H9 (cell line): ENCODE data around the gene IRF2. TPM values are rescaled to one million over a fixed set of nuclear protein-coding genes. Genes with fewer than 3 reads are reported as not detected.

Experiments used
- DNase-seq: peaks from one replicate; pipeline ENCODE4 v3.0.0-alpha.2; 2017
- H2AFZ ChIP-seq: one replicate; pipeline ENCODE4 v1.6.1; 2013; ENCODE audit warnings: mild to moderate bottlenecking, low read length, control low read depth, moderate library complexity
- H2AK5ac ChIP-seq: 2 replicates; pipeline ENCODE4 v1.6.1; 2013; ENCODE audit warnings: low read length, control low read depth, mixed read lengths; ENCODE audit not compliant: insufficient read length
- H2BK120ac ChIP-seq: one replicate; pipeline ENCODE4 v1.6.1; 2013; ENCODE audit warnings: low read depth, mild to moderate bottlenecking, low read length, control low read depth, inconsistent platforms; ENCODE audit not compliant: poor library complexity, severe bottlenecking
- H2BK12ac ChIP-seq: 2 replicates; pipeline ENCODE4 v1.6.1; 2013; ENCODE audit warnings: low read length, control low read depth, mixed read lengths, low read depth; ENCODE audit not compliant: insufficient read length
- H2BK15ac ChIP-seq: 2 replicates; pipeline ENCODE4 v1.6.1; 2013; ENCODE audit warnings: low read depth, low read length, control low read depth
- H2BK20ac ChIP-seq: one replicate; pipeline ENCODE4 v1.6.1; 2013; ENCODE audit warnings: low read depth, mild to moderate bottlenecking, low read length, control low read depth, inconsistent platforms; ENCODE audit not compliant: poor library complexity, severe bottlenecking
- H2BK5ac ChIP-seq: 2 replicates; pipeline ENCODE4 v1.6.1; 2013; ENCODE audit warnings: low read length, control low read depth, mixed read lengths; ENCODE audit not compliant: insufficient read length
- H3K14ac ChIP-seq: 2 replicates; pipeline ENCODE4 v1.6.1; 2013; ENCODE audit warnings: low read length, control low read depth; ENCODE audit not compliant: insufficient read depth
- H3K18ac ChIP-seq: 2 replicates; pipeline ENCODE4 v1.6.1; 2013; ENCODE audit warnings: low read depth, mild to moderate bottlenecking, mixed read lengths, low read length, control low read depth; ENCODE audit not compliant: insufficient read length
- H3K23ac ChIP-seq: 2 replicates; pipeline ENCODE4 v1.6.1; 2013; ENCODE audit warnings: low read length, control low read depth, mixed read lengths, low read depth; ENCODE audit not compliant: insufficient read length
- H3K23me2 ChIP-seq: 2 replicates; pipeline ENCODE4 v1.6.1; 2013; ENCODE audit warnings: low read depth, mild to moderate bottlenecking, mixed read lengths, low read length, control low read depth; ENCODE audit not compliant: insufficient read length, poor library complexity, severe bottlenecking
- H3K27ac ChIP-seq: 2 replicates; pipeline ENCODE4 v1.5.1; 2013; ENCODE audit warnings: low read length, control low read depth, mixed read lengths, low read depth; ENCODE audit not compliant: insufficient read length
- H3K27me3 ChIP-seq: 2 replicates; pipeline ENCODE4 v1.6.1; 2013; ENCODE audit warnings: low read length, control low read depth, inconsistent platforms; ENCODE audit not compliant: insufficient read depth
- H3K4ac ChIP-seq: 2 replicates; pipeline ENCODE4 v1.6.1; 2013; ENCODE audit warnings: low read depth, mild to moderate bottlenecking, control low read depth, inconsistent platforms, low read length, moderate library complexity
- H3K4me1 ChIP-seq: 2 replicates; pipeline ENCODE4 v1.6.1; 2013; ENCODE audit warnings: low read length, control low read depth, inconsistent platforms; ENCODE audit not compliant: insufficient read depth
- H3K4me2 ChIP-seq: 2 replicates; pipeline ENCODE4 v1.6.1; 2013; ENCODE audit warnings: low read length, control low read depth, mixed read lengths; ENCODE audit not compliant: insufficient read length, insufficient read depth
- H3K56ac ChIP-seq: 2 replicates; pipeline ENCODE4 v1.6.1; 2013; ENCODE audit warnings: low read depth, mild to moderate bottlenecking, mixed read lengths, low read length, control low read depth; ENCODE audit not compliant: insufficient read length
- H3K79me1 ChIP-seq: 2 replicates; pipeline ENCODE4 v1.6.1; 2013; ENCODE audit warnings: low read depth, mild to moderate bottlenecking, moderate library complexity, low read length, control low read depth, inconsistent platforms; ENCODE audit not compliant: insufficient read depth, poor library complexity, severe bottlenecking
- H3K79me2 ChIP-seq: 2 replicates; pipeline ENCODE4 v1.6.1; 2013; ENCODE audit warnings: low read length, control low read depth, inconsistent platforms; ENCODE audit not compliant: insufficient read depth
- H3K9ac ChIP-seq: 2 replicates; pipeline ENCODE4 v1.6.1; 2013; ENCODE audit warnings: low read length, control low read depth, mixed read lengths; ENCODE audit not compliant: insufficient read length; ENCODE audit errors: extremely low read depth
- H3K9me3 ChIP-seq: one replicate; pipeline ENCODE4 v1.6.1; 2013; ENCODE audit warnings: low read depth, low read length, inconsistent platforms; ENCODE audit not compliant: control insufficient read depth
- H3T11ph ChIP-seq: one replicate; pipeline ENCODE4 v1.6.1; 2013; ENCODE audit warnings: mild to moderate bottlenecking, low read length, control low read depth, inconsistent platforms
- H4K20me1 ChIP-seq: one replicate; pipeline ENCODE4 v1.6.1; 2013; ENCODE audit not compliant: control insufficient read depth, insufficient read length, insufficient read depth
- H4K5ac ChIP-seq: 2 replicates; pipeline ENCODE4 v1.6.1; 2013; ENCODE audit warnings: low read depth, mild to moderate bottlenecking, mixed read lengths, low read length, control low read depth; ENCODE audit not compliant: insufficient read length
- H4K8ac ChIP-seq: replicated peaks from 2 replicates; pipeline ENCODE4 v1.6.1; 2013; ENCODE audit warnings: low read length, control low read depth, mixed read lengths, low read depth; ENCODE audit not compliant: insufficient read length
- H4K91ac ChIP-seq: 2 replicates; pipeline ENCODE4 v1.6.1; 2013; ENCODE audit warnings: low read depth, mild to moderate bottlenecking, moderate library complexity, mixed read lengths, low read length, control low read depth; ENCODE audit not compliant: insufficient read length
- H3K27ac Mint-ChIP-seq, 3 experiments: 2 replicates in 2 of 3; 3 replicates in 1 of 3; pipeline ENCODE4 v1.8.0; 2020 to 2021; ENCODE audit warnings: mixed read lengths in 3 of 3, mild to moderate bottlenecking in 1 of 3, moderate library complexity in 1 of 3
- H3K27me3 Mint-ChIP-seq: 2 replicates; pipeline ENCODE4 v1.8.0; 2021; ENCODE audit warnings: low read depth, mild to moderate bottlenecking, moderate library complexity, mixed read lengths
- H3K36me3 Mint-ChIP-seq, 3 experiments: 2 replicates in 2 of 3; 3 replicates in 1 of 3; pipeline ENCODE4 v1.8.0; 2020 to 2021; ENCODE audit warnings: low read depth in 3 of 3, mixed read lengths in 3 of 3; ENCODE audit not compliant: insufficient read depth in 1 of 3
- H3K4me1 Mint-ChIP-seq, 2 experiments: 2 replicates each; pipeline ENCODE4 v1.8.0; 2020; ENCODE audit warnings: mixed read lengths in 2 of 2
- H3K4me3 Mint-ChIP-seq, 2 experiments: 2 replicates in 1 of 2; 3 replicates in 1 of 2; pipeline ENCODE4 v1.8.0; 2020 to 2021; ENCODE audit warnings: mild to moderate bottlenecking in 2 of 2, mixed read lengths in 2 of 2, moderate library complexity in 1 of 2
- H3K9me3 Mint-ChIP-seq, 2 experiments: 2 replicates in 1 of 2; 3 replicates in 1 of 2; pipeline ENCODE4 v1.8.0; 2020; ENCODE audit warnings: mild to moderate bottlenecking in 2 of 2, mixed read lengths in 2 of 2, moderate library complexity in 1 of 2
- CTCF ChIP-seq: fragments of 200-600 bp; sonication (generic); conservative IDR thresholded peaks from 3 replicates; pipeline ENCODE4 v1.8.0; 2021; ENCODE audit warnings: antibody characterized with exemption, mild to moderate bottlenecking
- WGBS: extraction: QIAGEN DNeasy Blood & Tissue Kit; methylation state at CpG from one replicate; pipeline ENCODE4 v1.1.7; 2013; ENCODE audit warnings: missing lambda C conversion rate, low lambda C conversion rate, mixed read lengths; ENCODE audit not compliant: insufficient read length; ENCODE audit errors: extremely low coverage; 5-methylcytosine and 5-hydroxymethylcytosine counted together
- total RNA-seq: library from RNA; stranded (reverse); gene quantifications from 2 replicates; pipeline ENCODE4 v1.2.1, GENCODE V29; 2021

IRF2 gene
- total RNA-seq, 1 experiment from 2014 or later: 13.5 TPM

- H4K8ac ChIP-seq: no peak overlapping the region
- H4K91ac ChIP-seq: no peak overlapping the region
- H3K14ac ChIP-seq: no peak overlapping the region
- H3K9me3 Mint-ChIP-seq: no peaks in the 10 kb centered on the region; a peak in 1 of 5 replicates
- H2BK15ac ChIP-seq: no peak overlapping the region
- peaks cover 10% of the 10 kb centered on the region for H3K79me1 ChIP-seq
- H2BK20ac ChIP-seq: no peak overlapping the region
- H3K79me2 ChIP-seq: peaks cover 23% of the 10 kb centered on the region; the same call in 1 of the 2 replicates
- H3K4ac ChIP-seq: no peak overlapping the region
- no peak overlapping the region for H2BK12ac ChIP-seq
- WGBS: no CpG with 5 or more reads among the region's 2 CpGs
- peaks cover 3% of the 10 kb centered on the region; the same call in 1 of the 2 replicates for H3K4me1 ChIP-seq
- H3K4me3 Mint-ChIP-seq: no peak overlapping the region
- no peak for TF ChIP-seq CTCF
- H3K36me3 Mint-ChIP-seq: peaks cover 0 to 5% (median 0%) of the 10 kb centered on the region in 3 experiments; a peak in 3 of 7 replicates
- H3K4me2 ChIP-seq: no peak overlapping the region
- H3K27ac Mint-ChIP-seq: no peak overlapping the region
- no peaks in the 10 kb centered on the region for H3K27me3 ChIP-seq
- no peak overlapping the region for H4K5ac ChIP-seq
- DNase-seq: no peak
- no peaks in the 10 kb centered on the region for H3K27me3 Mint-ChIP-seq
- no peaks in the 10 kb centered on the region for H3K9me3 ChIP-seq
- no peak overlapping the region for H3K23ac ChIP-seq
- peaks cover 21 to 24% of the 10 kb centered on the region in 2 experiments for H3K4me1 Mint-ChIP-seq
- H2BK120ac ChIP-seq: no peak overlapping the region
- no peak overlapping the region for H2AFZ ChIP-seq
- H4K20me1 ChIP-seq: no peaks in the 10 kb centered on the region
- H3K27ac ChIP-seq: no peak overlapping the region
- no peak overlapping the region for H3K18ac ChIP-seq
- H3T11ph ChIP-seq: no peak overlapping the region
- no peak overlapping the region for H3K56ac ChIP-seq
- H2BK5ac ChIP-seq: no peak overlapping the region
- no peak overlapping the region for H2AK5ac ChIP-seq
- H3K9ac ChIP-seq: no peak overlapping the region
- peaks cover 21% of the 10 kb centered on the region for H3K23me2 ChIP-seq
Measured at GRCh38 chr4:184470785-184471110, 3.6 kb downstream of the IRF2 start.
